Adrenal gland (tissue), 5 donors: Measurements from ENCODE around the gene FAIM2.

ENCODE experiments used
- POLR2A ChIP-seq, 2 donors: fragments of 450-650 bp; IDR thresholded peaks; one replicate each; pipeline ENCODE4 v1.6.1; 2017; ENCODE audit warnings: antibody characterized with exemption in 2 of 2, mild to moderate bottlenecking in 2 of 2, moderate library complexity in 1 of 2
- TF ChIP-seq, protein P1 (sequence below), 6 experiments: fragments of 450-650 bp in 4 of 6; fragments of 200-600 bp in 2 of 6; sonication (generic) in 1 of 6; IDR thresholded peaks; 1 replicate in 5 of 6; 2 replicates in 1 of 6; pipeline versions ENCODE4 v1.5.1 to v1.8.0; 2016 to 2021; ENCODE audit warnings: antibody characterized with exemption in 6 of 6, mild to moderate bottlenecking in 2 of 6, moderate library complexity in 1 of 6
- donor health status: DM: no; HTN: no; CAD: no.

DNA sequence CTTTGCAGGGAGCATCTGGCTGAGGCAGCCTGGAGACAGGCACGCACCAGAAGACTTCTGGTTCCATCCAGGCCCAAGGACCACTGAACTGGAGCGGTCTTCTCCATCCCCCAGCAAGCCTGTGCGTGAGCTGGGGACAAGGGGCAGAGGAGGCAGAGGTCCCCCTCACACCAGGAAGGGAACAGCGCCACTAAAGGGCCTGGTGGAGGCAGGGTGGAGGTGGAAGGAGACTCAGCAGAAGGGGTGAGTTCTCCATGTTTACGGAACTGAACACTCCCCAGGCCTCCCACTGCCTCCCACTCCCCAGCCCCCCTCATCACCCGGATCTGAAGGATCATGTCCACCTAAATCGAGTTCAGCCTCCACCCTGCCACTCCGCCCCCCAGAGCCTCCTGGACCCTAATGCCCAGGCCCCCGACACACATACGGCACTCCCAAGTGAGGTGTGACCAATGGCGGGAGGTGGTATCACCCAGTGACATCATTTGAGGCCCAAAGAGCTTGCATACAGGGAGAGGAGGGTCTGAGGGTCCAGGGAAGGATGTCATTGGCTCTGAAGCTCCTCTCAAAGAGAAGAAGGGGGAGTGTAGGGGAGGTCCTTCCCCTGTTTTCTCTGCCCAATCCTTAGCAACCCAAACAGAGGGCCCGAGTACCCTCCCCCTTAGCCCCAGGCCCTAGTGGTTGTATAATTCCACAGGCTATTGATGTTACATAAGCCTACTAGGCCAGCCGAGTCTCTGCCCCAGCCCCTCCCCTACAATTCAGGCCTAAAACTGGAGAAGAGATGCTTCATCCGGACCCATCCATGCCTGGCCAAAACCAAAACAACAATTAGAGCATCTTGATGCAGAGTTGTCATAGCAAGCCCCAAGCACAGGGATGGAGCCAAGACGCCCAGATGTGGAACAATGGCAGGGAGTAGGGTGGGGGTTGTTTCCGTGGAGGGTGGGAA lies 1.0 kb downstream of the FAIM2 start:
- TF ChIP-seq, protein P1, sequence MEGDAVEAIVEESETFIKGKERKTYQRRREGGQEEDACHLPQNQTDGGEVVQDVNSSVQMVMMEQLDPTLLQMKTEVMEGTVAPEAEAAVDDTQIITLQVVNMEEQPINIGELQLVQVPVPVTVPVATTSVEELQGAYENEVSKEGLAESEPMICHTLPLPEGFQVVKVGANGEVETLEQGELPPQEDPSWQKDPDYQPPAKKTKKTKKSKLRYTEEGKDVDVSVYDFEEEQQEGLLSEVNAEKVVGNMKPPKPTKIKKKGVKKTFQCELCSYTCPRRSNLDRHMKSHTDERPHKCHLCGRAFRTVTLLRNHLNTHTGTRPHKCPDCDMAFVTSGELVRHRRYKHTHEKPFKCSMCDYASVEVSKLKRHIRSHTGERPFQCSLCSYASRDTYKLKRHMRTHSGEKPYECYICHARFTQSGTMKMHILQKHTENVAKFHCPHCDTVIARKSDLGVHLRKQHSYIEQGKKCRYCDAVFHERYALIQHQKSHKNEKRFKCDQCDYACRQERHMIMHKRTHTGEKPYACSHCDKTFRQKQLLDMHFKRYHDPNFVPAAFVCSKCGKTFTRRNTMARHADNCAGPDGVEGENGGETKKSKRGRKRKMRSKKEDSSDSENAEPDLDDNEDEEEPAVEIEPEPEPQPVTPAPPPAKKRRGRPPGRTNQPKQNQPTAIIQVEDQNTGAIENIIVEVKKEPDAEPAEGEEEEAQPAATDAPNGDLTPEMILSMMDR (IDR thresholded peaks at IDR 0.05): no peak
- no peak for TF ChIP-seq POLR2A (IDR thresholded peaks at IDR 0.05)
